Immature natural killer cell (primary cell): ENCODE data around the gene FAM124A. TPM values are rescaled to one million over a fixed set of nuclear protein-coding genes. Genes with fewer than 3 reads are reported as not detected.
A peak's percentile ranks its signal among the peaks of the same experiment; 100 is the strongest.

Experiments used
- DNase-seq, 3 donors: peaks; one replicate each; pipeline ENCODE4 v3.0.0; 2022; ENCODE audit warnings: mixed read lengths in 1 of 3
- H3K27ac Mint-ChIP-seq, 6 donors: one replicate each; pipeline ENCODE4 v1.8.0; 2020; ENCODE audit warnings: mixed read lengths in 6 of 6, mild to moderate bottlenecking in 5 of 6, inconsistent platforms in 4 of 6, moderate library complexity in 3 of 6
- H3K27me3 Mint-ChIP-seq, 3 donors: one replicate each; pipeline ENCODE4 v1.8.0; 2020 to 2021; ENCODE audit warnings: low read depth in 3 of 3, mild to moderate bottlenecking in 3 of 3, mixed read lengths in 3 of 3, moderate library complexity in 3 of 3, inconsistent platforms in 1 of 3
- H3K36me3 Mint-ChIP-seq, 3 donors: one replicate each; pipeline ENCODE4 v1.8.0; 2020; ENCODE audit warnings: mixed read lengths in 3 of 3, inconsistent platforms in 2 of 3, mild to moderate bottlenecking in 2 of 3
- H3K4me1 Mint-ChIP-seq, 2 donors: one replicate each; pipeline ENCODE4 v1.8.0; 2020; ENCODE audit warnings: inconsistent platforms in 2 of 2, mild to moderate bottlenecking in 2 of 2, mixed read lengths in 2 of 2, moderate library complexity in 1 of 2
- H3K4me3 Mint-ChIP-seq, 5 donors: one replicate each; pipeline ENCODE4 v1.8.0; 2020; ENCODE audit warnings: mild to moderate bottlenecking in 5 of 5, mixed read lengths in 5 of 5, inconsistent platforms in 3 of 5, moderate library complexity in 3 of 5
- H3K9me3 Mint-ChIP-seq, 6 donors: one replicate each; pipeline ENCODE4 v1.8.0; 2020; ENCODE audit warnings: mild to moderate bottlenecking in 6 of 6, mixed read lengths in 6 of 6, inconsistent platforms in 4 of 6, moderate library complexity in 3 of 6
- polyA plus RNA-seq, 3 donors: library from polyadenylated mRNA; unstranded; fragments of 300-500 nt; fragmentation: Illumina TruSeq; gene quantifications; one replicate each; pipeline ENCODE4 v1.2.3, GENCODE V29; 2021

FAM124A gene
- polyA plus RNA-seq, 3 donors from 2014 or later: 0.03 TPM; not detected in 2

DNA sequence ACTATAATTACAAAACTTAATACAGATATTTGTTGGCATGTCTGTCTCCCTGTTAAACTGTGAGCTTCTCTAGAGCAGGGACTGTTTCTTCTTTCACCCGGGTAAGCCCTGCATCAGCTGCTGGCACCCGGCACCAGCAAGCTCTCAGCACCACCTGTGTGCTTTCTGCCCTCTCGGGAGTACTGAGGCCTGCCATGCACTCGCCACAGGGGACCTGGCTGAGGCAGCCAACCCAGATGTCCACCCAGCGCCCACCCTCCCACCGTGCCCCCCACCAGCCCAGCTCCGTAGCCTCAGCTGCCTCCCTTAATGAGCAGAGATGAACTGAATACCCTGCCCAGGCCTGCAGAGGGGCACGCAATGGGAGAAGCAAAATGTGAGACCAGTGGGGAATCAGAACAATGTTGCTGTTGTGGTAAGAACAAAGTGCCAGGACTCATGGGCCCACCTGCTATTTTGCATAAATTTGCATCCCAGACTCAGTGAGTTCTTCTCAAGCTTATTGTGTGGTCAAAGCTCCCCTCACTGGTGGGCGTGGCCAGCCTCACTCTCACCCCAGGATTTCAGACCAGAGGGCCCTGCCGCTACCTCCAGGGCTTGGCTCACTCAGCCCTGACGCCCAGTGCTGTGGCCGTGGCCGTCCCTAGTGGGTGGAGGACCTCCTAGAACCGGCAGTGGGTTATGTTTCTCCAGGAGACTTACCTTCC is 102.7 kb downstream of the FAM124A start:
- Mint-ChIP-seq H3K4me1 (no peaks in the 10 kb centered on the region), H3K9me3 (no peaks in the 10 kb centered on the region), H3K27me3 (peaks cover 0 to 2% (median 0%) of the 10 kb centered on the region in 3 donors), H3K27ac (no peak overlapping the region), H3K36me3 (no peaks in the 10 kb centered on the region), H3K4me3 (no peak overlapping the region)
- DNase-seq: no peak

DNA sequence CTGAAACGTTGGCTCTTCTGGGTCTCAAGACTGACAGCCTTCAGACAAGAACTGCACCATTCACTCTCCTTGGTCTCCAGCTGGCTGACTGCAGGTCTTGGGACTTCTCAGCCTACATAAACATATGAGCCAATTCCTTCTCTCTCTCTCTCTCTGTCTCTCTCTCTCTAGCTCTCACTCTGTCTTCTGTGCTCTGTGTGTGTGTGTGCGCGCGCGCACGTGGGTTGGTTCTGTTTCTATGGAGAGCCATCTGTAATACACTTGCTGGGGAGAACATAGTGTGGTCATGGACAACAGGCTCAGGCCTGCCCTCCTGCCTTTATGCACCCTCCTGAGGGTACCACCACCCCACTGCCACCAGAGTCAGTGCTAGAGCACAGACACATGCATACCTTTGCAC is 103.6 kb downstream of the FAM124A start:
- DNase-seq: no peak
- H3K4me1 Mint-ChIP-seq: peaks cover 4% of the 10 kb centered on the region in 2 donors
- no peak overlapping the region for H3K4me3 Mint-ChIP-seq
- H3K36me3 Mint-ChIP-seq: peaks cover 0 to 1% (median 0%) of the 10 kb centered on the region in 3 donors
- H3K27me3 Mint-ChIP-seq: peaks cover 0 to 2% (median 1%) of the 10 kb centered on the region in 3 donors
- H3K9me3 Mint-ChIP-seq: no peaks in the 10 kb centered on the region
- no peak overlapping the region for H3K27ac Mint-ChIP-seq

DNA sequence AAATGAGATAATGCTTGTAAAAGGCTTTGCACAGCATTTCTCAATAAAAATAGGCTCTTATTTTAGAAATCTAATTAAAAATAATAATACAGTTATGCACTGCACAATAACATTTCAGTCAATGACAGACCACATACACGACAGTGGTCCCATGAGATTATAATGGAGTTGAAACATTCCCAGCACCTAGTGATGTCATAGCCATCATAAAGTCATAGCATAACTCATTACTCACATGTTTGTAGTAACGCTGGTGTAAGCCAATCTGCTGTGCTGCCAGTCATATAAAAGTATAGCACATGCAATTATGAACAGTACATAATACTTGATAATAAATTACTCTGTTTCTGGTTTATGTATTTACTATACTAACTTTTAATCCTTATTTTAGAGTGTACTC is 104.6 kb downstream of the FAM124A start:
- H3K4me1 Mint-ChIP-seq: peaks cover 9 to 12% of the 10 kb centered on the region in 2 donors
- DNase-seq: no peak
- H3K27me3 Mint-ChIP-seq: peaks cover 1 to 2% (median 2%) of the 10 kb centered on the region in 3 donors
- H3K9me3 Mint-ChIP-seq: no peaks in the 10 kb centered on the region
- H3K4me3 Mint-ChIP-seq: no peak overlapping the region
- no peak overlapping the region for H3K27ac Mint-ChIP-seq
- peaks cover 0 to 3% (median 0%) of the 10 kb centered on the region in 3 donors for H3K36me3 Mint-ChIP-seq

DNA sequence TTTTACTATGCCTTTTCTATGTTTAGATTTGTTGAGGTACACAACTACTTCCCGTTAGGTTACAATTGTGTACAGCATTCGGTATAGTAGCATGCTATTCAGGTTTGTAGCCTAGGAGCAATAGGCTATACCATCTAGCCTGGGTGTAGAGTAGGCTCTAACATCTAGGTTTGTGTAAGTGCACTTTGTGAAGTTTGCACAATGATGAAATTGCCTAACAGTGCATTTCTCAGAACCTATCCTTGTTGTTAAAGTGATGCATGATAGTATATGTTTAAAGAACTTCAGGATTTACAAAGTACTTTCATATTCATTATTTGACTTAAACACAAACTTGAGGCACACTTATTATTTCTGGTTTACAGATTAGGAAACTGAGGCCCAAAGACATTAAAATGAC is 105.8 kb downstream of the FAM124A start:
- DNase-seq: no peak
- no peak overlapping the region for H3K4me3 Mint-ChIP-seq

DNA sequence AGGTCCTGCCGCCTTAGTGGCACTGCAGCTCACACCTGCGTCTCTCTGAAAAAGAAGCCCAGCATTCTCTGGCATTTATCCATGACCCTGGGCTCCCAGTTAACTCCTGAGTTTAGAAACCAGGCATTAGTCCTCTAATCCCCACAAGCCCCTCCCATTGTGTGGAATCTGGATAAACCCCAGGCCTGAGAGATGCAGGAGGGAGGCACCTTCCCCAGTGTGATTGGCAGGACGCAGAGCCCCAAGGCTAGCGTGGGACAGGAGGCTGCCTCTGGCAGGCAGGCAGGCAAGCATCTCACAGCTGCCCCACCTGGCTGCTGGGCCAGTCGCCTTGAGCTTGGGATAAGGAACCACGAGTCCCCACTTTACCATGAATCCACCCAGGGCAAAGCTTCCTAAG is 106.3 kb downstream of the FAM124A start:
- DNase-seq: no peak
- Mint-ChIP-seq H3K9me3 (no peaks in the 10 kb centered on the region), H3K4me1 (peaks cover 14 to 24% of the 10 kb centered on the region in 2 donors), H3K4me3 (no peak overlapping the region), H3K36me3 (peaks cover 0 to 3% (median 0%) of the 10 kb centered on the region in 3 donors), H3K27ac (no peak overlapping the region), H3K27me3 (peaks cover 0 to 2% (median 1%) of the 10 kb centered on the region in 3 donors)

More for the DNA sequence above, 105.8 kb downstream of the FAM124A start:
- Mint-ChIP-seq H3K27me3 (peaks cover 1 to 2% (median 2%) of the 10 kb centered on the region in 3 donors), H3K27ac (no peak overlapping the region), H3K9me3 (no peaks in the 10 kb centered on the region), H3K4me1 (peaks cover 11 to 19% of the 10 kb centered on the region in 2 donors), H3K36me3 (peaks cover 0 to 3% (median 0%) of the 10 kb centered on the region in 3 donors)

DNA sequence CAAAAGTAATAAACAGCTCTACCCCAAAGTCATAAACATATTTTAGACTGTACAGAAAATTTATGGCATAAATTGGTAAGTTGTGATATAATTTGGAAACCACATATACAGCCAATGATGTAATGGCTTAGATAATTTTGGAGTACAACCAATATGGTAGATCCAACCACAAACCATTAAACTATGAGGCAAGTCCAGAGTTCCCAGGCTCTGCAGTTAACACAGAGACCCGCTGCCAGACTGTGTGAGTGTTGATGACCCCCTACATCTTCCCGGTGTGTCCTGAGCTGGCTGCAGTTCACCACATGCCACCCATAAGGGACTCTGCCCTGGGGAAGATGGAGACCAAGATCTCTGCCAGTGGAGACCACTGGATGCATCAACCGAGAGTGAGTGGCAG is 107.4 kb downstream of the FAM124A start:
- Mint-ChIP-seq H3K9me3 (no peaks in the 10 kb centered on the region), H3K4me1 (peaks cover 14 to 24% of the 10 kb centered on the region in 2 donors), H3K4me3 (no peak overlapping the region), H3K36me3 (peaks cover 0 to 9% (median 4%) of the 10 kb centered on the region in 3 donors), H3K27me3 (peaks cover 0 to 3% (median 1%) of the 10 kb centered on the region in 3 donors), H3K27ac (no peak overlapping the region)
- DNase-seq: no peak

DNA sequence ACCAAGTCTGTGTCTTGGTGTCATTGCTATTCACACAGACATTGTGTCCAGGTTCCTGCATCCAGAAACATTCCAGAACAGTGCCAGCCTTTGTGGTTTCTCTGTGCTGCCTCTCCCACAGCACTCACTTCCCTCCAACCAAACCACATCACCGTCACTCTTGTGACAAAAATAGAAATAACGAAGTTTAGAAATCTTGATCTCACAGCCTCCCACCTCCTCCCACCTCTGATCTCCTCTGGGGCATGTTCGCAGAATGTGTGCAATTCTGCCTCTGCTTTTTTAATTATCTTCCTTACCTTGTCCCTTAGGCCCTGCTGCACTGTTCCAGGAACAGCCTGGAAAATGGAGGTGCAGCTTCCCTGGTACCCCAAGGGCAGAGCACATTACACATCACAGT is 108.6 kb downstream of the FAM124A start:
- Mint-ChIP-seq H3K4me1 (peaks cover 14 to 24% of the 10 kb centered on the region in 2 donors), H3K4me3 (peak overlapping the region in 1 of 5 donors; percentile 37), H3K27me3 (peaks cover 0 to 4% (median 1%) of the 10 kb centered on the region in 3 donors), H3K9me3 (no peaks in the 10 kb centered on the region), H3K36me3 (peaks cover 0 to 9% (median 4%) of the 10 kb centered on the region in 3 donors), H3K27ac (no peak overlapping the region)
- DNase-seq: no peak

DNA sequence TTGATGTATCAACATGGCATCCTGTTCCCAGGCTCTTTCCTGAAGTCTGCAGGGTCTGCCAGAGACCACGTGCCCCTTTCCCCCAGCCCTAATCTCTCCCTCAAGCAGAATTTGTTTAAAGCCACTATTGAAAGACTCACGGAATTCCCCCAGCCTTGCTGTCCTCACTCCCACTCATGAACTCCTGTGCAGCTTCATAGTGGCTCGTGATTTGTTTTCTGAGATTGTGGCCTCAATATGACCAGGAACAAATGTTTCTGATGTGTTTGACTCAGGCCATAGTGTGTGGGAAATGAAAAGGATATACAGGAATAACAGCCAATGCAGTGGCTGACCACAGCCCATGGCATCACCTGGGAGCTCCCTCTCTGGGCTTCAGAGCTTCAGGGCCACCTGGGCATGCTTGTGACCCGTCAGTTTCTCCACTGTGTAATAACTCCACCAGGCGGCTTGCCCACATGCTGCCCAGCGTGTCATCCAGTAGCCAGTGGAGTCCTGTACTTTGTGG is 109.2 kb downstream of the FAM124A start:
- Mint-ChIP-seq H3K36me3 (peaks cover 0 to 9% (median 4%) of the 10 kb centered on the region in 3 donors), H3K9me3 (no peaks in the 10 kb centered on the region), H3K27me3 (peaks cover 0 to 4% (median 1%) of the 10 kb centered on the region in 3 donors), H3K27ac (no peak overlapping the region), H3K4me1 (peaks cover 14 to 24% of the 10 kb centered on the region in 2 donors), H3K4me3 (no peak overlapping the region)
- DNase-seq: no peak

DNA sequence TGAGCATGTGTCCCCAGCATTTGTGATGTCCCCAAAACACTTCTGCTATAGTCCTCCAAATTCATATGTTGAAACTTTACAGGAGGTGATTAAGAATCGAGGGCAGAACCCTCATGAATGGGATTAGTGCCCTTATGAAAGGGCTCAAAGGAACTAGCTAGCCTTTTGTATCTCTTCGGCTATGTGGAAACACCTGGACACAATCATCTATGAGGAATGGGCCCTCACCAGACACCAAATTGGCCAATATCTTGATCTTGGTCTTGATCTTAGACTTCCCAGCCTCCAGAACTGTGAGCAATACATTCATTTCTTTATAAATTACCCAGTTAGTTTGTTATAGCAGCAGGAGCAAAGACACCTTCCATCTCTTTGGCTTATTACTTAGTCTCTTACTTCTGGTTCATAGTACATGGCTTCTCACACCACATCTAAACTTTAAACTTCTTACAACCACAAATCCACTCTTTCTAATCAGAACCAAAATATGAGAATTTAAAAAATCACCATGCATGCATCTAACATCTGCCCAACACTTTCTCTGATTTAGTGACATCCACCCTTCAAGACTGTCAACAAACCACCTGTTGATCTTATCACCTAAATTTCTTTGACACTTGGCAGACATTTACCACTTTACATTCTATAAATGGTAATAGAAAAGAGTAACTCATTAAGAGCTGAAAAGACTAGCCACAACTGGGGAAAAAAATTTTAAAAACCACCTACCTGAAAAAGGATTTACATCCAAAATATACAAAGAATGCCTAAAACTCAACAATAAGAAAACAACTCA is 110.6 kb downstream of the FAM124A start:
- no peak overlapping the region for H3K27ac Mint-ChIP-seq
- H3K36me3 Mint-ChIP-seq: peaks cover 0 to 9% (median 4%) of the 10 kb centered on the region in 3 donors
- H3K4me1 Mint-ChIP-seq: peaks cover 14 to 24% of the 10 kb centered on the region in 2 donors
- no peaks in the 10 kb centered on the region for H3K9me3 Mint-ChIP-seq
- no peak for DNase-seq
- no peak overlapping the region for H3K4me3 Mint-ChIP-seq
- H3K27me3 Mint-ChIP-seq: peaks cover 0 to 7% (median 1%) of the 10 kb centered on the region in 3 donors

DNA sequence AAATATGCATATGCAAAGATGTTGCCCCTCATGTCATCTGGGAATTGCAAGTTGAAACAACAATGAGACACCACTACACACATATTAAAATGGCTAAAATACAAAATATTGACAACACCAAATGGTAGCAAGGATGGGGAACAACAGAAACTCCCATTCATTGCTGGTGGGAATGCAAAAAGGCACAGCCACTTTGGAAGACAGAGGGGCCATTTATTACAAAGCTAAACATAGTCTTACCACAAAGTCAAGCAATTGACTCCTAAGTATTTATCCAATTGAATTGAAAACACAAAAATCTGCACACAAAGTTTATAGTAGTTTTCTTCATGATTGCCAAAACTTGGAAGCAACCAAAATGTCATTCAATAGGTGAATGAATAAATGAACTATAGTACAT is 111.2 kb downstream of the FAM124A start:
- no peak overlapping the region for H3K4me3 Mint-ChIP-seq
- H3K4me1 Mint-ChIP-seq: peaks cover 14 to 24% of the 10 kb centered on the region in 2 donors
- no peak for DNase-seq
- H3K9me3 Mint-ChIP-seq: no peaks in the 10 kb centered on the region
- H3K27me3 Mint-ChIP-seq: peaks cover 0 to 7% (median 1%) of the 10 kb centered on the region in 3 donors
- H3K36me3 Mint-ChIP-seq: peaks cover 0 to 9% (median 4%) of the 10 kb centered on the region in 3 donors
- no peak overlapping the region for H3K27ac Mint-ChIP-seq

DNA sequence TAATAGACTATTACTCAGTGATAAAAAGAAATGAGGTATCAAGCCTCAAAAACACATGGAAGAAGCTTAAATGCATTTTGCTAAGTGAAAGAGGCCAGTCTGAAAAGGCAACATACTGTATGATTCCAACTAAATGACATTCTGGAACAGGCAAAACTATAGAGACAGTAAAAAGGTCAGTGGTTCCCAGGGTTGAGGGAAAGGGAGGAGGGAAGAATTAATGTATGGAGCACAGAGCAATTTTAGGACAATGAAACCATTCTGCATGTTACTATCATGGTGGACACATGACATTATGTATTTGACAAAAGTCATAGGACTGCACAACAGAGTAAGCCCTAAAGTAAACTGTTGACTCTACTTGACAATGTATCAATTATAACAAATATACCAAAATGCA is 111.6 kb downstream of the FAM124A start:
- no peak overlapping the region for H3K27ac Mint-ChIP-seq
- H3K4me1 Mint-ChIP-seq: peaks cover 14 to 24% of the 10 kb centered on the region in 2 donors
- DNase-seq: no peak
- peaks cover 0 to 7% (median 1%) of the 10 kb centered on the region in 3 donors for H3K27me3 Mint-ChIP-seq
- H3K4me3 Mint-ChIP-seq: no peak overlapping the region
- peaks cover 0 to 9% (median 4%) of the 10 kb centered on the region in 3 donors for H3K36me3 Mint-ChIP-seq
- H3K9me3 Mint-ChIP-seq: no peaks in the 10 kb centered on the region
